Measurements from ENCODE around the gene AKAP8L.

DNA sequence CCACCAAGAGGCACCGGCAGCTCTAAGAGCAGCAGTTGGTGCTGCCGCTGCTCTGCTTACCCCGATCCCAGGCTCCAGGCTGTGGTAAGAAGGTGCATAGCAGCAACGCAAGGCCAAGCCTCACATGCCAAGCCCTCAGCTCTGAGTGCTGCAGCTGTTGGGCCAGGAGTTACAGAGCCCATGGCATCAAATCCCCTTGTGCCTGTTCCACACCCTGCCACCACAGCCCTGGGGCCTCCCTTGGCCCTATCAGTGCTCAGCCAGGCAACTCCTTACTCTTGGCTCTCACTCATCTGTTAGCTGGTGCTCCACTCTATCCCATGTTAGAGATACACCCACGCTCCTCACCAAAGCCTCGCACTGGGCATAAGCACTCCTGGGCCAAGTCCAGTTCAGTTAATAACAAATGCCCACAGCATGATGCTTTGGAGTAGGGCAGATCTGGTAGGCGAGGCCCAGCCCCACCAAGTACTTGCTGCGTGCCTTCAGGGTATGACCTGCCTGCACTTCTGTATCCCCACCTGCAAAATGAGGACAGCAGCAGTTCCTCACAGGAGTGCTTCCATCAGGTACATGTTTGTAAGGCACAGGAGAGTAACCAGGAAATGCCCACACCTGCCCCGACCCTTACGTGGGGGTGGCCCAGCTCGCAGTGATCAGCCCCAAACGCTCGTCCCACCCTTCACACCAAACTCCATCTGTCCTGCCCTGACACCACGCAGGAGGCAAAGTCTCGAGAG is 16.2 kb downstream of the AKAP8L start:
- TF ChIP-seq, protein P1, sequence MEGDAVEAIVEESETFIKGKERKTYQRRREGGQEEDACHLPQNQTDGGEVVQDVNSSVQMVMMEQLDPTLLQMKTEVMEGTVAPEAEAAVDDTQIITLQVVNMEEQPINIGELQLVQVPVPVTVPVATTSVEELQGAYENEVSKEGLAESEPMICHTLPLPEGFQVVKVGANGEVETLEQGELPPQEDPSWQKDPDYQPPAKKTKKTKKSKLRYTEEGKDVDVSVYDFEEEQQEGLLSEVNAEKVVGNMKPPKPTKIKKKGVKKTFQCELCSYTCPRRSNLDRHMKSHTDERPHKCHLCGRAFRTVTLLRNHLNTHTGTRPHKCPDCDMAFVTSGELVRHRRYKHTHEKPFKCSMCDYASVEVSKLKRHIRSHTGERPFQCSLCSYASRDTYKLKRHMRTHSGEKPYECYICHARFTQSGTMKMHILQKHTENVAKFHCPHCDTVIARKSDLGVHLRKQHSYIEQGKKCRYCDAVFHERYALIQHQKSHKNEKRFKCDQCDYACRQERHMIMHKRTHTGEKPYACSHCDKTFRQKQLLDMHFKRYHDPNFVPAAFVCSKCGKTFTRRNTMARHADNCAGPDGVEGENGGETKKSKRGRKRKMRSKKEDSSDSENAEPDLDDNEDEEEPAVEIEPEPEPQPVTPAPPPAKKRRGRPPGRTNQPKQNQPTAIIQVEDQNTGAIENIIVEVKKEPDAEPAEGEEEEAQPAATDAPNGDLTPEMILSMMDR (IDR thresholded peaks at IDR 0.05): no peak
- no peak for TF ChIP-seq POLR2A (IDR thresholded peaks at IDR 0.05; ENCODE audit: low read depth)
- TF ChIP-seq EP300 (IDR thresholded peaks at IDR 0.05): no peak
- no peak for TF ChIP-seq POLR2AphosphoS5 (IDR thresholded peaks at IDR 0.05)

All from esophagus muscularis mucosa (tissue), 4 donors.